Glutamatergic neuron (in vitro differentiated cells): Measurements from ENCODE around the gene OR51B2. TPM values are rescaled to one million over a fixed set of nuclear protein-coding genes. Genes with fewer than 3 reads are reported as not detected.

ENCODE experiments used
- DNase-seq: peaks from one replicate; pipeline ENCODE4 v3.0.0; 2022
- H3K27ac Mint-ChIP-seq: one replicate; pipeline ENCODE4 v1.8.0; 2020; ENCODE audit warnings: mild to moderate bottlenecking, mixed read lengths, inconsistent platforms; ENCODE audit not compliant: unreplicated experiment
- H3K27me3 Mint-ChIP-seq: one replicate; pipeline ENCODE4 v1.8.0; 2020; ENCODE audit warnings: mild to moderate bottlenecking, moderate library complexity, mixed read lengths, inconsistent platforms; ENCODE audit not compliant: unreplicated experiment
- H3K36me3 Mint-ChIP-seq: one replicate; pipeline ENCODE4 v1.8.0; 2020; ENCODE audit warnings: mild to moderate bottlenecking, mixed read lengths, inconsistent platforms; ENCODE audit not compliant: unreplicated experiment
- H3K4me1 Mint-ChIP-seq: one replicate; pipeline ENCODE4 v1.8.0; 2020; ENCODE audit warnings: mild to moderate bottlenecking, low read depth, mixed read lengths, inconsistent platforms; ENCODE audit not compliant: unreplicated experiment
- H3K4me3 Mint-ChIP-seq: one replicate; pipeline ENCODE4 v1.8.0; 2020; ENCODE audit warnings: mild to moderate bottlenecking, mixed read lengths, inconsistent platforms; ENCODE audit not compliant: unreplicated experiment
- H3K9me3 Mint-ChIP-seq: one replicate; pipeline ENCODE4 v1.8.0; 2020; ENCODE audit warnings: mild to moderate bottlenecking, moderate library complexity, mixed read lengths, inconsistent platforms; ENCODE audit not compliant: unreplicated experiment
- total RNA-seq: library from RNA; stranded (reverse); fragmentation: NEBNext Ultra II Directional; extraction: Animal tissue kit (Norgen Biotek cat#: 25700); gene quantifications from one replicate; pipeline ENCODE4 v1.2.1, GENCODE V29; 2021; ENCODE audit not compliant: unreplicated experiment
- TF ChIP-seq, protein P1 (sequence below): fragments of 200-600 bp; sonication (generic); IDR thresholded peaks from one replicate; pipeline ENCODE4 v1.5.0; 2021; ENCODE audit not compliant: partially characterized antibody, unreplicated experiment

Gene OR51B2
- total RNA-seq, 1 donor from 2014 or later: not detected

DNA sequence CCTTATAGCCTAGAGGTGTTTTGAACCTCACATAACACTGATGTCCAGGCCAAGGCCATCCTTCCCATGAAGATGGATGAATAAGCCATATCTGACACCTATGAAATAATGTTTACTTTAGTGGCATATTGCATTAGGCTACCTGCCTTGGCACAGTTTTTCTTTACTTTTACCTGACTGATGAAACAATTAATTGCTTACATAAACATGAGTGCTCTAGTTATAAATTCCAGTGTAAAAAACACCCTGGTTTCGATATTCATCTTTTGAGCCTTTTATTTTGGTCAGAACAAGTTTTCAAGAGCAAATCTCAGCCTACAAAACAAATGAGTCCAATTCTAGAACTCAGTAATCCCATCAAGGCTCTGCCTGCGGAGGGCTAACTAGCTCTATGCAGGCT, 47.4 kb downstream of the OR51B2 start:
- Mint-ChIP-seq H3K36me3 (no peaks in the 10 kb centered on the region), H3K9me3 (peaks cover 4% of the 10 kb centered on the region), H3K27ac (no peak overlapping the region)

DNA sequence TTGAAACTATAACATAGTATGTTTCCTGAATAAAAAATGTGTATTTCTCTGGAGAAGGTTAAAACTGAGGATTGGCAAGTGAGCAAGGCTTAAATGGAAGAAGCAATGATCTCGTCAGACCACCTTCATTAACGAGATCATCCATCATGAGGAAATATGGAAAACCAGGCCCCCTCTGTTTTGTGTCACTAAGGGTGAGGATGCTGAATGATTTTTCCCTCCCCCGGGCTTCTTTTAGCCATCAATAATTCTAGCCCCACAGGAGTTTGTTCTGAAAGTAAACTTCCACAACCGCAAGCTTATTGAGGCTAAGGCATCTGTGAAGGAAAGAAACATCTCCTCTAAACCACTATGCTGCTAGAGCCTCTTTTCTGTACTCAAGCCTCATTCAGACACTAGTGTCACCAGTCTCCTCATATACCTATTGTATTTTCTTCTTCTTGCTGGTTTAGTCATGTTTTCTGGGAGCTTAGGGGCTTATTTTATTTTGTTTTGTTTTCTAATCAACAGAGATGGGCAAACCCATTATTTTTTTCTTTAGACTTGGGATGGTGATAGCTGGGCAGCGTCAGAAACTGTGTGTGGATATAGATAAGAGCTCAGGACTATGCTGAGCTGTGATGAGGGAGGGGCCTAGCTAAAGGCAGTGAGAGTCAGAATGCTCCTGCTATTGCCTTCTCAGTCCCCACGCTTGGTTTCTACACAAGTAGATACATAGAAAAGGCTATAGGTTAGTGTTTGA, 48.6 kb downstream of the OR51B2 start:
- Mint-ChIP-seq H3K4me1 (peaks cover 8% of the 10 kb centered on the region), H3K4me3 (no peak overlapping the region), H3K36me3 (no peaks in the 10 kb centered on the region), H3K9me3 (peaks cover 1% of the 10 kb centered on the region), H3K27ac (no peak overlapping the region), H3K27me3 (no peaks in the 10 kb centered on the region)
- DNase-seq: no peak
- TF ChIP-seq, protein P1, sequence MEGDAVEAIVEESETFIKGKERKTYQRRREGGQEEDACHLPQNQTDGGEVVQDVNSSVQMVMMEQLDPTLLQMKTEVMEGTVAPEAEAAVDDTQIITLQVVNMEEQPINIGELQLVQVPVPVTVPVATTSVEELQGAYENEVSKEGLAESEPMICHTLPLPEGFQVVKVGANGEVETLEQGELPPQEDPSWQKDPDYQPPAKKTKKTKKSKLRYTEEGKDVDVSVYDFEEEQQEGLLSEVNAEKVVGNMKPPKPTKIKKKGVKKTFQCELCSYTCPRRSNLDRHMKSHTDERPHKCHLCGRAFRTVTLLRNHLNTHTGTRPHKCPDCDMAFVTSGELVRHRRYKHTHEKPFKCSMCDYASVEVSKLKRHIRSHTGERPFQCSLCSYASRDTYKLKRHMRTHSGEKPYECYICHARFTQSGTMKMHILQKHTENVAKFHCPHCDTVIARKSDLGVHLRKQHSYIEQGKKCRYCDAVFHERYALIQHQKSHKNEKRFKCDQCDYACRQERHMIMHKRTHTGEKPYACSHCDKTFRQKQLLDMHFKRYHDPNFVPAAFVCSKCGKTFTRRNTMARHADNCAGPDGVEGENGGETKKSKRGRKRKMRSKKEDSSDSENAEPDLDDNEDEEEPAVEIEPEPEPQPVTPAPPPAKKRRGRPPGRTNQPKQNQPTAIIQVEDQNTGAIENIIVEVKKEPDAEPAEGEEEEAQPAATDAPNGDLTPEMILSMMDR: no peak

More for the DNA sequence above, 47.4 kb downstream of the OR51B2 start:
- DNase-seq: no peak
- TF ChIP-seq, protein P1: no peak
- Mint-ChIP-seq H3K27me3 (no peaks in the 10 kb centered on the region), H3K4me3 (no peak overlapping the region), H3K4me1 (peaks cover 11% of the 10 kb centered on the region)

DNA sequence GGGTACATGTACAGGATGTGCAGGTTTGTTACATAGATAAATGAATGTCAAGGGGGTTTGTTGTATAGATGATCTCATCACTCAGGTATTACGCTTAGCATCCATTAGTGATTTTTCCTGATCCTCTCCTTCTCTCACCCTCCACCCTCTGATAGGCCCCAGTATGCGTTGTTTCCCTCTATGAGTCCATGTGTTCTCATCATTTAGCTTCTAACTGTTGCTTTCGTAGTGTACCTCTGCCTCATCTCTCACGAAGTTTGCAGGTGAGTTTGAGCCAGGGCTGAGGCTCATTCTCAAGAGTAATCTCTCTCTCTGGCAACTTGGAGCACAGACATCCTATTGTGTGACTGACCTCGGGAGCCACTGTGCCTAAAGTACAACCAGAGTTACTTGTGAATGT, 49.7 kb downstream of the OR51B2 start:
- DNase-seq: no peak
- TF ChIP-seq, protein P1: no peak
- H3K4me1 Mint-ChIP-seq: peaks cover 7% of the 10 kb centered on the region
- no peak overlapping the region for H3K27ac Mint-ChIP-seq
- no peak overlapping the region for H3K4me3 Mint-ChIP-seq
- no peaks in the 10 kb centered on the region for H3K27me3 Mint-ChIP-seq
- no peaks in the 10 kb centered on the region for H3K36me3 Mint-ChIP-seq
- no peaks in the 10 kb centered on the region for H3K9me3 Mint-ChIP-seq

Other genes starting within 250 kb of the OR51B2 start
- 0.25 TPM for gene OR52A5, start 185.9 kb downstream of the OR51B2 start, total RNA-seq
- gene OR52A1, start 169.5 kb downstream of the OR51B2 start, total RNA-seq: not detected
- gene OR51V1, start 123.6 kb downstream of the OR51B2 start, total RNA-seq: not detected
- gene HBB, start 97.2 kb downstream of the OR51B2 start, total RNA-seq: not detected
- gene HBD, start 89.8 kb downstream of the OR51B2 start, total RNA-seq: not detected
- gene HBG1, start 74.4 kb downstream of the OR51B2 start, total RNA-seq: not detected
- gene HBG2, start 69.5 kb downstream of the OR51B2 start, total RNA-seq: not detected
- not detected for gene HBE1, start 54.4 kb downstream of the OR51B2 start, total RNA-seq
- gene OR51B4, start 22.4 kb downstream of the OR51B2 start, total RNA-seq: not detected
- gene OR51B5, start 19.2 kb upstream of the OR51B2 start, total RNA-seq: not detected
- not detected for gene OR51B6, start 27.2 kb upstream of the OR51B2 start, total RNA-seq
- not detected for gene OR51M1, start 59.5 kb upstream of the OR51B2 start, total RNA-seq
- not detected for gene OR51Q1, start 97.8 kb upstream of the OR51B2 start, total RNA-seq
- not detected for gene OR51I1, start 117.2 kb upstream of the OR51B2 start, total RNA-seq
- gene OR51I2, start 125.0 kb upstream of the OR51B2 start, total RNA-seq: not detected
- gene OR52D1, start 164.4 kb upstream of the OR51B2 start, total RNA-seq: not detected
- not detected for gene UBQLN3, start 185.7 kb upstream of the OR51B2 start, total RNA-seq
- gene UBQLNL, start 192.4 kb upstream of the OR51B2 start, total RNA-seq: not detected
- not detected for gene OR52H1, start 224.2 kb upstream of the OR51B2 start, total RNA-seq